ENCODE measurements around the gene TSEN15.

TSEN15 gene

GRCh38 chr1:184114818-184115398 lies 63.4 kb downstream of the TSEN15 start:
- H3K27me3 ChIP-seq (ENCODE audit: low read depth, low read length): no peaks in the 10 kb centered on the region
- no peaks in the 10 kb centered on the region for H3K9me3 ChIP-seq (ENCODE audit: insufficient read depth, low read length)
- H3K4me3 ChIP-seq (ENCODE audit: low read length): no peak overlapping the region
- H3K4me2 ChIP-seq (ENCODE audit: low read length): no peak overlapping the region
- no peaks in the 10 kb centered on the region for H3K36me3 ChIP-seq (replicated peaks; ENCODE audit: low read depth, low read length)
- no peaks in the 10 kb centered on the region for H3K79me2 ChIP-seq (ENCODE audit: low read length)
- H2AFZ ChIP-seq (ENCODE audit: low read depth, low read length): no peak overlapping the region
- H3K9ac ChIP-seq (ENCODE audit: low read length): no peak overlapping the region
- H3K4me1 ChIP-seq (ENCODE audit: low read length): no peaks in the 10 kb centered on the region
- H3K27ac ChIP-seq (ENCODE audit: low read length): no peak overlapping the region
- TF ChIP-seq EZH2phosphoT487 (IDR thresholded peaks at IDR 0.05; ENCODE audit: low read depth) (no peak), CTCF (IDR thresholded peaks at IDR 0.05; ENCODE audit: low read depth, low read length) (no peak)
- H4K20me1 ChIP-seq (ENCODE audit: insufficient read depth, low read length): no peaks in the 10 kb centered on the region

- no peaks in the 10 kb centered on the region for H3K36me3 ChIP-seq (replicated peaks; ENCODE audit: low read depth, low read length)
- H3K27me3 ChIP-seq (ENCODE audit: low read depth, low read length): no peaks in the 10 kb centered on the region
- H3K4me1 ChIP-seq (ENCODE audit: low read length): no peaks in the 10 kb centered on the region
- no peak for TF ChIP-seq EZH2phosphoT487 (IDR thresholded peaks at IDR 0.05; ENCODE audit: low read depth)
- no peak for TF ChIP-seq CTCF (IDR thresholded peaks at IDR 0.05; ENCODE audit: low read depth, low read length)
- no peak overlapping the region for H3K4me2 ChIP-seq (ENCODE audit: low read length)
- no peaks in the 10 kb centered on the region for H3K9me3 ChIP-seq (ENCODE audit: insufficient read depth, low read length)
- no peak overlapping the region for H3K9ac ChIP-seq (ENCODE audit: low read length)
- H3K27ac ChIP-seq (ENCODE audit: low read length): no peak overlapping the region
- no peak overlapping the region for H2AFZ ChIP-seq (ENCODE audit: low read depth, low read length)
- H3K79me2 ChIP-seq (ENCODE audit: low read length): no peaks in the 10 kb centered on the region
- H4K20me1 ChIP-seq (ENCODE audit: insufficient read depth, low read length): no peaks in the 10 kb centered on the region
- no peak overlapping the region for H3K4me3 ChIP-seq (ENCODE audit: low read length)
Measured at GRCh38 chr1:184116287-184116686, 64.8 kb downstream of the TSEN15 start.

- Histone ChIP-seq H4K20me1 (ENCODE audit: insufficient read depth, low read length) (no peaks in the 10 kb centered on the region), H3K4me1 (ENCODE audit: low read length) (no peaks in the 10 kb centered on the region), H3K4me2 (ENCODE audit: low read length) (no peak overlapping the region), H2AFZ (ENCODE audit: low read depth, low read length) (no peak overlapping the region), H3K79me2 (ENCODE audit: low read length) (no peaks in the 10 kb centered on the region), H3K9ac (ENCODE audit: low read length) (no peak overlapping the region), H3K4me3 (ENCODE audit: low read length) (no peak overlapping the region), H3K27ac (ENCODE audit: low read length) (no peak overlapping the region), H3K36me3 (replicated peaks; ENCODE audit: low read depth, low read length) (no peaks in the 10 kb centered on the region), H3K27me3 (ENCODE audit: low read depth, low read length) (no peaks in the 10 kb centered on the region), H3K9me3 (ENCODE audit: insufficient read depth, low read length) (no peaks in the 10 kb centered on the region)
- TF ChIP-seq CTCF (IDR thresholded peaks at IDR 0.05; ENCODE audit: low read depth, low read length) (no peak), EZH2phosphoT487 (IDR thresholded peaks at IDR 0.05; ENCODE audit: low read depth) (no peak)
Measured at GRCh38 chr1:184118046-184118445, 66.5 kb downstream of the TSEN15 start.
